H1 (cell line): ENCODE data around the gene SLC16A11. TPM values are rescaled to one million over a fixed set of nuclear protein-coding genes. Genes with fewer than 3 reads are reported as not detected.

Experiments used
- CHD7 ChIP-seq: fragments of 300-600 bp; sonication (generic); IDR thresholded peaks from 2 replicates; pipeline ENCODE4 v1.7.1; 2012; ENCODE audit warnings: low read length, moderate library complexity, mild to moderate bottlenecking, inconsistent platforms; ENCODE audit not compliant: insufficient replicate concordance
- GABPA ChIP-seq: IDR thresholded peaks from 2 replicates; pipeline ENCODE4 v1.6.1; 2011; ENCODE audit warnings: mild to moderate bottlenecking, low read length, moderate library complexity, borderline replicate concordance; ENCODE audit not compliant: insufficient read depth
- JUN ChIP-seq: IDR thresholded peaks from 2 replicates; pipeline ENCODE4 v1.6.1; 2011; ENCODE audit warnings: low read depth, mild to moderate bottlenecking, improper control_type of control experiment, low read length
- POLR2A ChIP-seq, 2 experiments: IDR thresholded peaks; 1 replicate in 1 of 2; 2 replicates in 1 of 2; pipeline ENCODE4 v1.6.1; 2011; ENCODE audit warnings: low read depth in 2 of 2, low read length in 2 of 2, mild to moderate bottlenecking in 2 of 2; ENCODE audit errors: control extremely low read depth in 1 of 2
- ZNF274 ChIP-seq: IDR thresholded peaks from 2 replicates; pipeline ENCODE4 v1.7.0; 2012; ENCODE audit warnings: low read length, borderline replicate concordance; ENCODE audit errors: extremely low read depth
- polyA plus RNA-seq, 7 experiments: library from polyadenylated mRNA; depleted of rRNA in 3 of 7; stranded (reverse) in 5 of 7; unstranded in 2 of 7; fragments of >200 nt in 5 of 7; fragments of 200-250 nt in 2 of 7; gene quantifications; 1 replicate in 5 of 7; 2 replicates in 1 of 7; 4 replicates in 1 of 7; pipeline versions ENCODE4 v1.2.1 to v1.2.3, GENCODE V29; 2011 to 2013; ENCODE audit warnings: missing spikeins in 2 of 7, mixed read lengths in 2 of 7
- total RNA-seq: library from RNA; stranded (reverse); fragmentation: NEBNext Ultra II Directional; extraction: Animal tissue kit (Norgen Biotek cat#: 25700); gene quantifications from 2 replicates; pipeline ENCODE4 v1.2.1, GENCODE V29; 2021

SLC16A11 gene
- total and polyA plus RNA-seq, 2 of the 8 experiments (the other 6 are each of a cell fraction or from before 2014, with no cell fraction given) = 0.35 to 0.39 TPM

GRCh38 chr17:7011942-7012254 is 32.0 kb downstream of the SLC16A11 start (continued):
- TF ChIP-seq CHD7 = no peak
- no peak for TF ChIP-seq GABPA
- TF ChIP-seq ZNF274 = no peak
- TF ChIP-seq JUN = no peak
- TF ChIP-seq POLR2A (IDR thresholded peaks at IDR 0.05; ENCODE audit: control extremely low read depth in 1 of 2, low read depth in 2 of 2, low read length in 2 of 2) = no peak
